Skeletal muscle satellite cell (primary cell): ENCODE data around the gene GNRHR.
"Not testable (repeated sequence)": the region's sequence is repeated elsewhere in the genome, so short reads cannot be mapped to it uniquely, and the experiment has no call there.

Source experiments
- H3K27me3 ChIP-seq: 2 replicates; pipeline ENCODE4 v1.7.0; 2013; ENCODE audit warnings: low read length; ENCODE audit not compliant: control insufficient read depth, insufficient read depth
- H3K36me3 ChIP-seq: 2 replicates; pipeline ENCODE4 v1.7.0; 2013; ENCODE audit warnings: mild to moderate bottlenecking, control low read depth, low read length; ENCODE audit not compliant: insufficient read depth
- H3K4me1 ChIP-seq: 2 replicates; pipeline ENCODE4 v1.7.0; 2013; ENCODE audit warnings: low read length; ENCODE audit not compliant: control insufficient read depth, insufficient read depth
- H3K4me2 ChIP-seq: 2 replicates; pipeline ENCODE4 v1.7.0; 2013; ENCODE audit warnings: mild to moderate bottlenecking, low read length
- H3K4me3 ChIP-seq: 2 replicates; pipeline ENCODE4 v1.7.0; 2013; ENCODE audit warnings: low read length
- H3K9ac ChIP-seq: 2 replicates; pipeline ENCODE4 v1.7.0; 2013; ENCODE audit warnings: mild to moderate bottlenecking, low read depth, low read length, moderate library complexity
- H3K9me3 ChIP-seq: replicated peaks from 2 replicates; pipeline ENCODE4 v1.7.0; 2013; ENCODE audit warnings: mild to moderate bottlenecking, control low read depth, low read length

GNRHR gene

DNA sequence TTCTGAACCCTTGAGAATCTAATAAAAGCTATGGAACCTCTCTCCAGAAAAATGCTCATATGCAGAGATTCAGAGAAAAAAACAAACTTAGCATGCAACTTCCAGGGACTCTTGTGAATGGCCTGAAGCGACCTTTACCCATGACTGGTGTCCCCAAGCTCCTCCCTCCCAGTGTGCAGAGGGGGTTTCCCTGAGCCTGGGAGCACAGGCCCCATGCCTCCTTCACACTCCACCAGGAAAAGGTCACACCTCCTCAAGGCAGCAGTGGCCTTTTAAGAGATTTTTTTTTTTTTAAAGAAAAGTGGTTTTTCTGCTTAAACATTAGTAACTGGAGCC, 40.0 kb downstream of the GNRHR start:
- H3K9ac ChIP-seq: no peak overlapping the region
- H3K4me2 ChIP-seq: no peak overlapping the region

DNA sequence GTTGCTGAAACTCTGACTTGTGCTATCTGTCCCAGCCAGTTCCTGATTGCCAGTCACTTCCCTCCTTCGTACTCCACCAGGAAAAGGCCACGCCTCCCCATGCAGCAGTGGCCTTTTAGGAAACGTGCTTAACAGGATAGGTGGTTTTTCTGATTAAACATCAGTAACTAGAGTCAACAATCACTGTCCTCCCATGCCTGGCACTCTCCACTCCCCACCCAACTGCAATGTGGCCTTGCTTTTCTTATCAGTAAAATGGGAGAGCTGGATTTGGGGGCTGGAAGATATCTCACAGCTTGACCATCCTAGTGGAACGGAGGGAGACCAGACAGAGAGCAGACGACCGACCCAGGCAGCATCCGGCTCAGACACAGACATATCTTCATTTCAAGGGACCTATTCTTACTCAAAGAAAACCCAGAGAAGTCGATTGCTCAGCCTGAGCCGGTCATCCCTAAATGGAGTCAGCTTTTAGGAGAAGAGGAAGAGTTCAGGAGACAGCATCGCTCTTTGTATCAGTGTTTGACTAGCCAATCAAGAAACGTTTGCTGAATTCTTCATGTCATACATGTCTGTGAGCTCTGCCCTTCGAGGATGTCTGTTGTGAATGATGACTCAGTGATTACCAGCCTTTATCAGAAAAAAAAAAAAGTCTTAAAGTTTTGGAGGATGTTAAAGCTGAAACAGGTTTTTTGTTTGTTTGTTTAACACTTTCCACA, 40.5 kb downstream of the GNRHR start:
- H3K9me3 ChIP-seq: no peaks in the 10 kb centered on the region
- no peak overlapping the region for H3K4me3 ChIP-seq
- H3K4me2 ChIP-seq: no peak overlapping the region
- H3K9ac ChIP-seq: no peak overlapping the region
- H3K36me3 ChIP-seq: peaks cover 5% of the 10 kb centered on the region
- no peaks in the 10 kb centered on the region for H3K27me3 ChIP-seq
- peaks cover 10% of the 10 kb centered on the region for H3K4me1 ChIP-seq

More for the DNA sequence above, 40.0 kb downstream of the GNRHR start:
- H3K27me3 ChIP-seq: no peaks in the 10 kb centered on the region
- H3K4me1 ChIP-seq: peaks cover 10% of the 10 kb centered on the region
- no peak overlapping the region for H3K4me3 ChIP-seq
- H3K36me3 ChIP-seq: peaks cover 5% of the 10 kb centered on the region
- H3K9me3 ChIP-seq: no peaks in the 10 kb centered on the region

DNA sequence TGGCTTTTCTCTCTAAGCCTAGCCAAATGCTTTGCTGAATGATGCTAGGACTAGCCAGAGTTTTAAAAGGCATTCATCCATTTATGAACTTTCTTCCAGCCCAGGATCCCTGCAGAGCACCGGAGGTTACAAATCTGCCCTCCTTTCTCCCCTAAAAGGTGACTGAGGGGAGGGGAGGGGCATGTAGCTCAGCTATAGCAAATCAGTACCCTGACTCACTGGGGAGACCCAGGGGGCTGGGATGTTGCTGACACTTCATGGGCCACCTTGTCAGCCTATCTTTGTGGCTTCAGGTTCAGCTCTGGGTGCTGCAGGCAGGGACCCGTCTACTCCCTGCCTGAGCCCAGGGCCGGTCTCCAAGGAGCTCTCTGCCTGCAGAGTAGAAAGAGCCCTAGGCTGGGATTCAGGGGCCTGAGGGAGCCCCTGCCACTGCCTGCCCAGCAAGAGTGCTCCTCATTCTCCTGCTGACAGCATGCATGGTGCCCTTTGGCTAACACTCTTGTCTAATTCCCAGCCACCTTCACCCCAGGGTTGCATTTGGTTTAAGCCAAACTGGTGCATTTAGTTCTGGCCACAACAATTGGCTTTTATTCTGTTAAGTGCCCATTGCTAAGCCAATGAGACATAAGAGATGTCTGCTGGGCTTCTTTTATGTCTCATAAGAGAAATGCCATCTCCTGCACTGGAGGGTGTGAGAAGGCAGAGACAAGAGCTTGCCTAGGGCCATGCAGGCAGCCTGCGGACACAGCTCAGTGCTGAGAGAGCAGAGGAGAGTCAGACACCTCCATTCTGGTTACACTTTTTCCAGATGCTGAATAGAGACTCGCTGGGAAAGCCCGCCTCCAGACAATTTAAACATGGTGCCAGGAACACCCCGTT, 41.3 kb downstream of the GNRHR start:
- H3K4me2 ChIP-seq: no peak overlapping the region
- H3K9ac ChIP-seq: no peak overlapping the region
- no peak overlapping the region for H3K4me3 ChIP-seq
- H3K27me3 ChIP-seq: no peaks in the 10 kb centered on the region
- H3K9me3 ChIP-seq: no peaks in the 10 kb centered on the region
- H3K4me1 ChIP-seq: peaks cover 10% of the 10 kb centered on the region
- H3K36me3 ChIP-seq: peaks cover 5% of the 10 kb centered on the region

DNA sequence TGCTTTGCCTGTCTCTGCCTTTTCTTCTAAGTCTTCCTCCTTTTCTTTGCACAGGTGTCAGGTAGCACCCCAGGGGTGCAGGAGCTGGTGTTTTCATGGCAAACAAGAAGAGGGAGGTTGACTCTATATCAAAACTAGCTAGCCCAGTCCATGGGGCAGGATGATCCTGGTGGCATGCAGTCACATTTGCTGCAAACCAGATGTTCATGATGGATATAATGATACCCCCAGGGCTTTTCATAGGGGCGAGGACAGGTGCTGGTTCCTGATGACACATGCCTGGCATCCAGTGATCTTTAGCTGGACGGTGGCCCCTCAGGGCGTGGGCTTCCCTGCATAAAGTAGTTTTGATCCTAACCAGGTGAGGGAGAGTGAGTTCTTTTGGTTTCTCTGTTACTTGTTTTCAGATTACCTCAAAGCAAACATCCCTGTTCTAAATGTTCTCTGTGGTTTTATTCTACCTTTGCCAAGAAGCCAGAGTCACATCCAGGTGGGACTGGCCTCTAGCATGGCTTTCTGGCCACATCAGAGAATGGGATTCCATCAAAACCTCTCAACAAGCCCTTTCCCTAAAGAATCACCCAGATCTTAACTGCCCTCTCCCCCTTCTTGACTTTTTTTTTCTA, 42.1 kb downstream of the GNRHR start:
- peaks cover 10% of the 10 kb centered on the region for H3K4me1 ChIP-seq
- H3K4me3 ChIP-seq: no peak overlapping the region

DNA sequence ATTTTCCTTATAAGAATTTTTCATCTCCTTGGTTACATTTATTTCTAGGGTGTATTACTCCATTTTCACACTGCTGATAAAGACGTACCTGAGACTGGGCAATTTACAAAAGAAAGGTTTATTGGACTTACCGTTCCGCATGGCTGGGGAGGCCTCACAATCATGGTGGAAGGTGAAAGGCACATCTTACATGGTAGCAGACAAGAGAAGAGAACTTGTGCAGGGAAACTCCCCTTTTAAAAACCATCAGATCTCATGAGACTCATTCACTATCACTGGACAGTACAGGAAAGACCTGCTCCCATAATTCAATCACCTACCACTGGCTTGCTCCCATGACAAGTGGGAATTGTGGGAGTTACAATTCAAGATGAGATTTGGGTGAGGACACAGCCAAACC, 47.5 kb downstream of the GNRHR start:
- not testable (repeated sequence) for H3K4me3 ChIP-seq, H3K36me3 ChIP-seq, H3K4me1 ChIP-seq, H3K9ac ChIP-seq, H3K4me2 ChIP-seq, H3K9me3 ChIP-seq, H3K27me3 ChIP-seq

More for the DNA sequence above, 42.1 kb downstream of the GNRHR start:
- Histone ChIP-seq H3K9me3 (no peaks in the 10 kb centered on the region), H3K9ac (no peak overlapping the region), H3K4me2 (no peak overlapping the region), H3K36me3 (peaks cover 5% of the 10 kb centered on the region), H3K27me3 (no peaks in the 10 kb centered on the region)

DNA sequence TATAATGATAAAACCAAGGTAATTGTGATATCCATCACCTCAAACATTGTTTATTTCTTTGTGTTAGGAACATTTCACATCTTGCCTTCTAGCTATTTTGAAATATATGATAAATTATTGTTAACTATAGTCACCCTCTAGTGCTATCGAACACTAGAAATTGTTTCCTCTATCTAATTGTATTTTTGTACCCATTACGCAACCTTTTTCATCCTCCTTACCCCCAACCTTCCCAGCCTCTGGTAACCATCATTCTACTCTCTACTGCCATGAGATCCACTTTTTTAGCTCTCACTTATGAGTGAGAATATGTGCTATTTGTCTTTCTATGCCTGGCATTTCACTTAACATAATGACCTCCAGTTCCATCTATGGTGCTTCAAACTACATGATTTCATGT, 49.3 kb downstream of the GNRHR start:
- H3K4me3 ChIP-seq: no peak overlapping the region
- no peak overlapping the region for H3K9ac ChIP-seq
- H3K4me1 ChIP-seq: peaks cover 6% of the 10 kb centered on the region
- no peaks in the 10 kb centered on the region for H3K9me3 ChIP-seq
- no peak overlapping the region for H3K4me2 ChIP-seq
- H3K36me3 ChIP-seq: no peaks in the 10 kb centered on the region
- H3K27me3 ChIP-seq: no peaks in the 10 kb centered on the region

DNA sequence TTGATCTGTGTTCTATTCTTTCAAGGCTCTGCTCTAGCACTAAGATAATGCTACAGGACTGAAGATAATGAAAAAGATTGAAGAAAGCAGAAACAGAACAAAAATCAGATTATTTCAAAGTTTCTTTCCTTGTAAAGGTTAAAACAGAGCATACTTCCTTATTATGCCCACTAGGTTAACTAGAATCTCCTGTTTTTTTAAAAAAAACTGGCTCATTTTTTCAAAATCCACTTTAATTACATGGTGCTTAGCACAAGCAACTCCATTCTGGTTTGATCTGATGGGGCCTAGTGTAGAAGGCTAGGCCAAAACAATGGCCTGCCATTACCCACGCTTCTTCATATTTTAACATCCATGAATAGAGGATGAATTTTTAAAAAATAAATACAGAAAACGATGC, 52.0 kb downstream of the GNRHR start:
- Histone ChIP-seq H3K9ac (peak overlapping the region; percentile 96), H3K9me3 (no peaks in the 10 kb centered on the region), H3K4me1 (peaks cover 18% of the 10 kb centered on the region), H3K27me3 (no peaks in the 10 kb centered on the region), H3K4me3 (peak overlapping the region; percentile 97), H3K4me2 (peak overlapping the region; percentile 85), H3K36me3 (no peaks in the 10 kb centered on the region)

DNA sequence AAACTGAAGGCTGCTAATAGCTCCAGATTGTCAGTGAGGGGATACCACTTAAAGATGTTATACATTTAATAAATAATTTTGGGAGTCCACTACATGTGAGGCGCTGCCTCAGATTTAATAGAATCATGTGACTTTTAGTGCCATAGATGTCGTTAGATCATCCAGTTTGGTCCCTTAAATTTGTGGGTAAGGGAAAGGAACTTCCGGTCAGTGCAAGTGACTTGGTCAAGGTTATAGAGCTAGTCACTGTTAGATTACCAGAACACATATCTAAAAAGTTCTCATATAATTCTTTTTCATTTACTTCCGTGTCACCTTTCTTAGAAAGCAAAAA, 52.7 kb downstream of the GNRHR start:
- H3K9me3 ChIP-seq: no peaks in the 10 kb centered on the region
- H3K9ac ChIP-seq: peak overlapping the region; percentile 96
- H3K36me3 ChIP-seq: no peaks in the 10 kb centered on the region
- H3K4me3 ChIP-seq: peak overlapping the region; percentile 97
- H3K4me1 ChIP-seq: peaks cover 19% of the 10 kb centered on the region
- peak overlapping the region; percentile 85 for H3K4me2 ChIP-seq
- H3K27me3 ChIP-seq: no peaks in the 10 kb centered on the region

DNA sequence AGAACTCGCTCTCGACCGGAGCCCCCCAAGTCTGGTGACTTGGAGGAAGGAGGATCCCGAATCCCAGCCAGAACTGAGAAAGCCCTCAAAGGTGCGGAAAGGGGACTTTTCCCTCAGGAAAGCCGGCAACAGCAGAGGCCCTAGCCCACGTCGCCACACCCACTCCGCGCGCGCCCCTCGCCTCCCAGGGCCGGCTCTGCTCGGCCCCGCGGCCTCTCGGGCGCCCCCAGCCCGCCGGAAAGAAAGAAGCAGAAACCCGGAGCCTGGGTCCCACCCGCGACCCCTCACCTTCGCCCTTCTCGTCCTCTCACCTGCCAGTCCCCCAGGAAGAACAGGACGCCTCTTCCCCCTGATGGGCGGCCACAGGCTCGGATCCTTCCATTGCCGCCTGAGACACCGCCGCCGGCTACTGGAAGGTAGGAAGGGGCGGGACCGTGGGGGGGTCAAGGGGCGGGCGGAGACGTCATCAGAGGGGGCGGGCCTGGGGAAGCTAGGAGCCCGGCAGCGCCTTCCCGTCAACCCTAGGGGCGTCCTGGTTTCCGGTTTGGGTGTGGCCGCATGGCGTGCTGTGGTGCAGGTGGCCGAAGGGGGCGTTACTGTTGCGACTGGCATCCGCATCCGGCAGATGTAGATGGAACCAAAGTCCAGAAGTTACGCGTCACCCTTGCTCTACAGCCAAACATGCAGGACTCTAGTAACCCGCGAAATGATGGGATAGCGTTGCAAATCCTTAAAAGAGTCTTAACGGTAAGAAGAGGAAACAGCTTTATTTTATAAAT, 53.3 kb downstream of the GNRHR start, which contains the start of gene UBA6:
TSS of gene UBA6 (minus strand) at position 418 of the 779 bp plus-strand sequence. CDS start at position 382, 36 bp downstream.
- Histone ChIP-seq H3K4me1 (peaks cover 21% of the 10 kb centered on the region), H3K36me3 (no peaks in the 10 kb centered on the region), H3K4me3 (peak within 1 kb of the TSS; percentile 97), H3K4me2 (peak within 1 kb of the TSS; percentile 93), H3K9ac (peak within 1 kb of the TSS; percentile 96), H3K27me3 (no peaks in the 10 kb centered on the region), H3K9me3 (no peaks in the 10 kb centered on the region)

DNA sequence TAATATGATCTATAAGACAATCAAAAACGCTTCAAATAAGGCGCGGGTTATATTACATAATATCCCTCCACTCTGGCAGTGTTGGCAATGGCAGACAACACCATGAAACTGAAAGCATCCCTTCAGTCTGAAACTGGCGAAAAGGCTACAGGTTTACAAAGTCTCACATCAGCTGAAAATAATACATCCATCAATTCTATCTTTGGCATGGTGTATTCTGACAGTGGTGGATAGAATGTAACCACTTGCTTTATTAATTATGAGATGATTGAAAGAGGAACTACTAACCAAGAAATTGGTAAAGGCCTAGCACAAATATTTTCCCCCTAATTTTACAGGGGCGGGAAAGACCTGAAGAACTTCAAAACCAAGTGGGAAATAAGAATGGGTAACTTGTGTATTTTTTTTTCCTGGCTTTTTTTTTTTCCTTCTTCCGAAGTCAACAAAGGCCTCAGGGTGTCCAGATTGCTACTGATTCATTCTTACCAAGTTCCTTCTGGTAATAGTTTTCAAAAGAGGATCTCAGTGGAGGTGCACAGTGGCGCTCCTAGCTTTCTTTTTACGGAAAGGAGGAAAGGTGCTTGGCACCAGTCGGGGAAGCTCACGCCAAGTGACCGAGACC, 54.0 kb downstream of the GNRHR start:
- H3K36me3 ChIP-seq: peaks cover 1% of the 10 kb centered on the region
- H3K9ac ChIP-seq: peak overlapping the region; percentile 96
- peak overlapping the region; percentile 93 for H3K4me2 ChIP-seq
- H3K4me3 ChIP-seq: peak overlapping the region; percentile 97
- H3K9me3 ChIP-seq: no peaks in the 10 kb centered on the region
- H3K27me3 ChIP-seq: no peaks in the 10 kb centered on the region
- peaks cover 21% of the 10 kb centered on the region for H3K4me1 ChIP-seq
